ENCODE results near the gene NMU.
A peak's percentile ranks its signal among the peaks of the same experiment; 100 is the strongest.

Gene NMU

GRCh38 chr4:55635282-55635681 is 816 bp downstream of the NMU start:
- ATAC-seq = peak; percentile 31; the same call in 2 of the 3 replicates
- TF ChIP-seq OSR1 (CRISPR knock-in tag; IDR thresholded peaks at IDR 0.05) (no peak), SNAI2 (CRISPR knock-in tag; IDR thresholded peaks at IDR 0.05) (no peak), ZNF8 (CRISPR knock-in tag; IDR thresholded peaks at IDR 0.05) (no peak), BACH2 (CRISPR knock-in tag; IDR thresholded peaks at IDR 0.05; ENCODE audit: borderline replicate concordance) (no peak), TCF4 (CRISPR knock-in tag; IDR thresholded peaks at IDR 0.05; ENCODE audit: borderline replicate concordance) (no peak), ZFP30 (CRISPR knock-in tag; IDR thresholded peaks at IDR 0.05) (no peak), RARB (CRISPR knock-in tag; IDR thresholded peaks at IDR 0.05) (no peak), ZC3H10 (CRISPR knock-in tag; IDR thresholded peaks at IDR 0.05) (no peak), PPARA (CRISPR knock-in tag; IDR thresholded peaks at IDR 0.05; ENCODE audit: borderline replicate concordance) (no peak), CREB5 (CRISPR knock-in tag; IDR thresholded peaks at IDR 0.05; ENCODE audit: low read depth) (no peak), ZFP3 (CRISPR knock-in tag; IDR thresholded peaks at IDR 0.05) (no peak)
- TF ChIP-seq, protein P1, sequence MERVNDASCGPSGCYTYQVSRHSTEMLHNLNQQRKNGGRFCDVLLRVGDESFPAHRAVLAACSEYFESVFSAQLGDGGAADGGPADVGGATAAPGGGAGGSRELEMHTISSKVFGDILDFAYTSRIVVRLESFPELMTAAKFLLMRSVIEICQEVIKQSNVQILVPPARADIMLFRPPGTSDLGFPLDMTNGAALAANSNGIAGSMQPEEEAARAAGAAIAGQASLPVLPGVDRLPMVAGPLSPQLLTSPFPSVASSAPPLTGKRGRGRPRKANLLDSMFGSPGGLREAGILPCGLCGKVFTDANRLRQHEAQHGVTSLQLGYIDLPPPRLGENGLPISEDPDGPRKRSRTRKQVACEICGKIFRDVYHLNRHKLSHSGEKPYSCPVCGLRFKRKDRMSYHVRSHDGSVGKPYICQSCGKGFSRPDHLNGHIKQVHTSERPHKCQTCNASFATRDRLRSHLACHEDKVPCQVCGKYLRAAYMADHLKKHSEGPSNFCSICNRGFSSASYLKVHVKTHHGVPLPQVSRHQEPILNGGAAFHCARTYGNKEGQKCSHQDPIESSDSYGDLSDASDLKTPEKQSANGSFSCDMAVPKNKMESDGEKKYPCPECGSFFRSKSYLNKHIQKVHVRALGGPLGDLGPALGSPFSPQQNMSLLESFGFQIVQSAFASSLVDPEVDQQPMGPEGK (CRISPR knock-in tag; IDR thresholded peaks at IDR 0.05; ENCODE audit: borderline replicate concordance) = no peak

GRCh38 chr4:55634417-55635128 is 1.5 kb downstream of the NMU start:
- no peak for ATAC-seq
- TF ChIP-seq ZNF8 (CRISPR knock-in tag; IDR thresholded peaks at IDR 0.05) (no peak), GLIS3 (CRISPR knock-in tag; IDR thresholded peaks at IDR 0.05) (no peak), ZNF565 (CRISPR knock-in tag; conservative IDR thresholded peaks at IDR 0.05; ENCODE audit: low read depth) (no peak), ESRRG (CRISPR knock-in tag; IDR thresholded peaks at IDR 0.05) (no peak), CREB5 (CRISPR knock-in tag; IDR thresholded peaks at IDR 0.05; ENCODE audit: low read depth) (no peak), POU6F1 (CRISPR knock-in tag; IDR thresholded peaks at IDR 0.05; ENCODE audit: borderline replicate concordance, low read depth) (no peak), SNAI2 (CRISPR knock-in tag; IDR thresholded peaks at IDR 0.05) (no peak), CSRNP3 (CRISPR knock-in tag; IDR thresholded peaks at IDR 0.05) (no peak), ZFP30 (CRISPR knock-in tag; IDR thresholded peaks at IDR 0.05) (no peak), BACH2 (CRISPR knock-in tag; IDR thresholded peaks at IDR 0.05; ENCODE audit: borderline replicate concordance) (no peak), RARB (CRISPR knock-in tag; IDR thresholded peaks at IDR 0.05) (no peak), ZC3H10 (CRISPR knock-in tag; IDR thresholded peaks at IDR 0.05) (no peak), TOX (CRISPR knock-in tag; IDR thresholded peaks at IDR 0.05; ENCODE audit: borderline replicate concordance) (no peak)
- TF ChIP-seq, protein P1 (CRISPR knock-in tag; IDR thresholded peaks at IDR 0.05; ENCODE audit: borderline replicate concordance) = no peak
- TF ChIP-seq, protein P2, sequence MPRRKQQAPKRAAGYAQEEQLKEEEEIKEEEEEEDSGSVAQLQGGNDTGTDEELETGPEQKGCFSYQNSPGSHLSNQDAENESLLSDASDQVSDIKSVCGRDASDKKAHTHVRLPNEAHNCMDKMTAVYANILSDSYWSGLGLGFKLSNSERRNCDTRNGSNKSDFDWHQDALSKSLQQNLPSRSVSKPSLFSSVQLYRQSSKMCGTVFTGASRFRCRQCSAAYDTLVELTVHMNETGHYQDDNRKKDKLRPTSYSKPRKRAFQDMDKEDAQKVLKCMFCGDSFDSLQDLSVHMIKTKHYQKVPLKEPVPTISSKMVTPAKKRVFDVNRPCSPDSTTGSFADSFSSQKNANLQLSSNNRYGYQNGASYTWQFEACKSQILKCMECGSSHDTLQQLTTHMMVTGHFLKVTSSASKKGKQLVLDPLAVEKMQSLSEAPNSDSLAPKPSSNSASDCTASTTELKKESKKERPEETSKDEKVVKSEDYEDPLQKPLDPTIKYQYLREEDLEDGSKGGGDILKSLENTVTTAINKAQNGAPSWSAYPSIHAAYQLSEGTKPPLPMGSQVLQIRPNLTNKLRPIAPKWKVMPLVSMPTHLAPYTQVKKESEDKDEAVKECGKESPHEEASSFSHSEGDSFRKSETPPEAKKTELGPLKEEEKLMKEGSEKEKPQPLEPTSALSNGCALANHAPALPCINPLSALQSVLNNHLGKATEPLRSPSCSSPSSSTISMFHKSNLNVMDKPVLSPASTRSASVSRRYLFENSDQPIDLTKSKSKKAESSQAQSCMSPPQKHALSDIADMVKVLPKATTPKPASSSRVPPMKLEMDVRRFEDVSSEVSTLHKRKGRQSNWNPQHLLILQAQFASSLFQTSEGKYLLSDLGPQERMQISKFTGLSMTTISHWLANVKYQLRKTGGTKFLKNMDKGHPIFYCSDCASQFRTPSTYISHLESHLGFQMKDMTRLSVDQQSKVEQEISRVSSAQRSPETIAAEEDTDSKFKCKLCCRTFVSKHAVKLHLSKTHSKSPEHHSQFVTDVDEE (CRISPR knock-in tag; IDR thresholded peaks at IDR 0.05) = no peak
